Stimulated activated CD4-positive, alpha-beta T cell treated with anti-CD3 and anti-CD28 coated beads, Interleukin-2, amount 100 ng/mL, for 48 hours (primary cell): ENCODE data around the gene KRT82.

Experiments used
- DNase-seq, 2 donors: peaks; one replicate each; pipeline ENCODE4 v3.0.0-alpha.2; 2020

KRT82 gene

GRCh38 chr12:52404951-52405350 lies 1.2 kb downstream of the KRT82 start:
- no peak for DNase-seq

- DNase-seq = no peak
These were observed 2.6 kb downstream of the KRT82 start for GRCh38 chr12:52403561-52403960.

GRCh38 chr12:52402873-52403540 lies 3.1 kb downstream of the KRT82 start:
- no peak for DNase-seq

GRCh38 chr12:52402377-52402776 lies 3.8 kb downstream of the KRT82 start:
- no peak for DNase-seq

- DNase-seq = no peak
These were observed 4.2 kb downstream of the KRT82 start for GRCh38 chr12:52401926-52402325.

- DNase-seq = no peak
These were observed 4.6 kb downstream of the KRT82 start for GRCh38 chr12:52401526-52401925.

- no peak for DNase-seq
These were observed 5.2 kb downstream of the KRT82 start for GRCh38 chr12:52400906-52401305.

GRCh38 chr12:52399756-52400155 lies 6.4 kb downstream of the KRT82 start:
- DNase-seq = no peak

GRCh38 chr12:52398176-52398575 lies 8.0 kb downstream of the KRT82 start:
- no peak for DNase-seq

GRCh38 chr12:52396656-52397055 lies 9.5 kb downstream of the KRT82 start:
- no peak for DNase-seq

- no peak for DNase-seq
These were observed 10.2 kb downstream of the KRT82 start for GRCh38 chr12:52395761-52396434.

GRCh38 chr12:52394836-52395405 lies 11.2 kb downstream of the KRT82 start:
- DNase-seq = no peak

- DNase-seq = no peak
These were observed 13.6 kb downstream of the KRT82 start for GRCh38 chr12:52392465-52393007.

GRCh38 chr12:52391618-52392002 lies 14.5 kb downstream of the KRT82 start:
- no peak for DNase-seq

- no peak for DNase-seq
These were observed 15.2 kb downstream of the KRT82 start for GRCh38 chr12:52390739-52391617.

GRCh38 chr12:52389313-52390207 lies 16.6 kb downstream of the KRT82 start:
- no peak for DNase-seq

- DNase-seq = no peak
These were observed 18.3 kb downstream of the KRT82 start for GRCh38 chr12:52387859-52388258.

- DNase-seq = no peak
These were observed 20.9 kb downstream of the KRT82 start, which contains the start of gene KRT84 for GRCh38 chr12:52385226-52385702. Gene KRT84 (minus strand): TSS chr12:52385652. CDS start chr12:52385585, 67 bp downstream.

GRCh38 chr12:52383331-52383730 lies 22.8 kb downstream of the KRT82 start:
- no peak for DNase-seq

- DNase-seq = no peak
These were observed 23.3 kb downstream of the KRT82 start for GRCh38 chr12:52382854-52383253.

GRCh38 chr12:52381206-52381605 lies 24.9 kb downstream of the KRT82 start:
- no peak for DNase-seq

- DNase-seq = no peak
These were observed 25.9 kb downstream of the KRT82 start for GRCh38 chr12:52380271-52380694.
